PC-3 (cell line): ENCODE data around the gene SPINK13.

Source experiments
- CTCF ChIP-seq: fragments of 300-600 bp; sonication (generic); conservative IDR thresholded peaks from 2 replicates; pipeline ENCODE4 v1.5.1; 2017; ENCODE audit warnings: antibody characterized with exemption, low read depth, mild to moderate bottlenecking, low read length
- EZH2 ChIP-seq: fragments of 300-600 bp; sonication (generic); IDR thresholded peaks from one replicate; pipeline ENCODE4 v1.6.1; 2017; ENCODE audit warnings: antibody characterized with exemption, mild to moderate bottlenecking, low read length; ENCODE audit not compliant: unreplicated experiment

- TF ChIP-seq EZH2 (no peak), CTCF (no peak)
Observed at GRCh38 chr5:148248894-148249293, 19.7 kb upstream of the SPINK13 start.
